K562 (cell line): Measurements from ENCODE around the gene SYT6. TPM values are rescaled to one million over a fixed set of nuclear protein-coding genes. Genes with fewer than 3 reads are reported as not detected.
A peak's percentile ranks its signal among the peaks of the same experiment; 100 is the strongest.

Experiments
- ATAC-seq: fragments of 200-7000 bp; cut with Tn5 transposase; 3 replicates; pipeline ENCODE4 v1.9.1; 2020; ENCODE audit warnings: moderate library complexity
- BruUV-seq: library from RNA; stranded (reverse); fragments of 400-500 nt; replicated peaks from 2 replicates; lab custom pipeline; 2021; lab: Mats Ljungman, UMichigan
- CTCF ChIA-PET: fragments of 300-600 bp; formaldehyde crosslinking; extraction: SDS; loops from one replicate; lab custom pipeline; 2021; ENCODE audit warnings: low intra/inter-chr PET ratio; lab: Yijun Ruan, JAX
- POLR2A ChIA-PET: fragments of 300-600, 350-650 bp; sonication (Branson Sonifier 250); formaldehyde crosslinking; extraction: SDS; loops from one replicate; lab custom pipeline; 2021; ENCODE audit warnings: antibody characterized with exemption, inconsistent platforms; lab: Yijun Ruan, JAX
- DNase-seq, 4 experiments: peaks; one replicate each; pipeline versions ENCODE4 v3.0.0 to v3.0.0-alpha.2; 2011 to 2018; ENCODE audit warnings: low spot score in 3 of 4, mixed read lengths in 3 of 4; ENCODE audit errors: extremely low read depth in 1 of 4
- FAIRE-seq: peaks from 2 replicates; lab custom pipeline; 2011; peaks lifted over from hg19 to GRCh38; lab: Jason Lieb, UNC
- H2AFZ ChIP-seq: 2 replicates; pipeline ENCODE4 v1.6.0; 2011; ENCODE audit warnings: low read depth, low read length, control low read depth, inconsistent platforms
- H3K27ac ChIP-seq: fragments of 200-600 bp; 3 replicates; pipeline ENCODE4 v1.8.0; 2011; ENCODE audit warnings: low read depth, mild to moderate bottlenecking, control low read depth, inconsistent platforms, low read length, moderate library complexity, mixed read lengths; ENCODE audit errors: extremely low read depth
- H3K27me3 ChIP-seq, 2 experiments: fragments of 300-600 bp in 1 of 2; 2 replicates in 1 of 2; 3 replicates in 1 of 2; pipeline versions ENCODE4 v1.6.0 to v1.8.0; 2011; ENCODE audit warnings: inconsistent platforms in 2 of 2, low read length in 2 of 2, mild to moderate bottlenecking in 1 of 2, mixed read lengths in 1 of 2, moderate library complexity in 1 of 2; ENCODE audit not compliant: control insufficient read depth in 2 of 2, insufficient read depth in 2 of 2
- H3K36me3 ChIP-seq: fragments of 300-600 bp; 3 replicates; pipeline ENCODE4 v1.8.0; 2011; ENCODE audit warnings: mild to moderate bottlenecking, low read length, inconsistent platforms; ENCODE audit not compliant: control insufficient read depth, insufficient read depth
- H3K4me1 ChIP-seq, 2 experiments: fragments of 200-600 bp in 1 of 2; replicated peaks in 1 of 2; 2 replicates in 1 of 2; 3 replicates in 1 of 2; pipeline versions ENCODE4 v1.5.1 to v1.8.0; 2011; ENCODE audit warnings: inconsistent platforms in 2 of 2, low read length in 2 of 2, mild to moderate bottlenecking in 1 of 2, mixed read lengths in 1 of 2, moderate library complexity in 1 of 2; ENCODE audit not compliant: control insufficient read depth in 2 of 2, insufficient read depth in 2 of 2
- H3K4me2 ChIP-seq: 2 replicates; pipeline ENCODE4 v1.6.1; 2011; ENCODE audit warnings: low read length, control low read depth, inconsistent platforms, mixed read lengths; ENCODE audit not compliant: insufficient read depth
- H3K4me3 ChIP-seq: fragments of 200-600 bp; sonication (generic), shearing (Covaris generic); 2 replicates; pipeline ENCODE4 v1.5.1; 2016; ENCODE audit warnings: control low read depth, inconsistent platforms
- H3K79me2 ChIP-seq: fragments of 200-600 bp; 3 replicates; pipeline ENCODE4 v1.8.0; 2011; ENCODE audit warnings: low read length, inconsistent platforms; ENCODE audit not compliant: control insufficient read depth, insufficient read depth
- H3K9ac ChIP-seq, 2 experiments: 2 replicates each; pipeline versions ENCODE4 v1.6.0 to v1.6.1; 2011; ENCODE audit warnings: low read depth in 2 of 2, low read length in 2 of 2, control low read depth in 1 of 2, inconsistent platforms in 1 of 2, mild to moderate bottlenecking in 1 of 2, mixed read lengths in 1 of 2; ENCODE audit not compliant: insufficient read depth in 1 of 2
- H3K9me1 ChIP-seq: one replicate; pipeline ENCODE4 v1.6.0; 2011; ENCODE audit warnings: inconsistent platforms, mild to moderate bottlenecking, low read length, moderate library complexity; ENCODE audit not compliant: control insufficient read depth, insufficient read depth
- H3K9me3 ChIP-seq: replicated peaks from 2 replicates; pipeline ENCODE4 v1.5.1; 2011; ENCODE audit warnings: low read depth, low read length, inconsistent platforms; ENCODE audit not compliant: control insufficient read depth, insufficient read depth
- H4K20me1 ChIP-seq: replicated peaks from 2 replicates; pipeline ENCODE4 v1.6.1; 2011; ENCODE audit warnings: low read length, inconsistent platforms, mixed read lengths; ENCODE audit not compliant: control insufficient read depth, insufficient read depth
- ZC3H4 ChIP-seq: sonication (generic); formaldehyde crosslinking; IDR thresholded peaks from 2 replicates; pipeline ENCODE4 v1.9.0; 2021; ENCODE audit warnings: missing genetic modification reagents, borderline replicate concordance
- WGBS: fragments of 100-300 bp; shearing (Covaris generic); methylation state at CpG from one replicate; pipeline ENCODE4 v1.1.6; 2016; ENCODE audit warnings: low coverage, mixed read lengths; ENCODE audit not compliant: insufficient coverage; ENCODE audit errors: missing lambda C conversion rate; 5-methylcytosine and 5-hydroxymethylcytosine counted together
- in situ Hi-C: fragments of 300-500 bp; cut with MboI; formaldehyde crosslinking; loops from 4 replicates; pipeline ENCODE4 v1.15.0; 2018; ENCODE audit warnings: inconsistent platforms, mixed read lengths
- intact Hi-C: fragments of 100-400 bp; cut with micrococcal nuclease; formaldehyde crosslinking; loops from 2 replicates; pipeline ENCODE4 v1.14.2; 2022
- polyA plus RNA-seq, 8 experiments: library from polyadenylated mRNA; depleted of rRNA in 4 of 8; stranded (reverse) in 5 of 8; unstranded in 3 of 8; fragments of >200 nt; fragmentation: Nextera tagmentation in 2 of 8; fragmentation: Illumina TruSeq in 1 of 8; extraction: Ambion mirVana in 2 of 8; extraction: Trizol in 1 of 8; gene quantifications; 2 replicates each; pipeline versions ENCODE4 v1.2.1 to v1.2.3, GENCODE V29; 2011 to 2014; ENCODE audit warnings: inconsistent platforms in 1 of 8, missing spikeins in 1 of 8
- total RNA-seq, 7 experiments: library from RNA; depleted of rRNA in 6 of 7; stranded (reverse); fragments of >200 nt in 6 of 7; fragmentation: Illumina TruSeq in 2 of 7; extraction: Trizol in 2 of 7; gene quantifications; 2 replicates each; pipeline versions ENCODE4 v1.2.1 to v1.2.3, GENCODE V29; 2011 to 2021; ENCODE audit warnings: low replicate concordance in 1 of 7
- TF ChIP-seq, protein P1 (sequence below), 3 experiments: fragments of 200-800 bp in 1 of 3; fragments of 250-450 bp in 1 of 3; fragments of 450-650 bp in 1 of 3; sonication (Bioruptor Pico) in 1 of 3; sonication (Bioruptor generic) in 1 of 3; formaldehyde crosslinking in 1 of 3; IDR thresholded peaks; 2 replicates each; pipeline versions ENCODE4 v1.6.1 to v1.8.0; 2016 to 2022; ENCODE audit warnings: mild to moderate bottlenecking in 2 of 3, missing genetic modification characterization in 2 of 3, missing compliant biosample characterization in 1 of 3, moderate library complexity in 1 of 3

SYT6 gene
- total and polyA plus RNA-seq, 9 of the 15 experiments (the other 6 are each of a cell fraction or from before 2014, with no cell fraction given) = 0.06 TPM; not detected in 8

DNA sequence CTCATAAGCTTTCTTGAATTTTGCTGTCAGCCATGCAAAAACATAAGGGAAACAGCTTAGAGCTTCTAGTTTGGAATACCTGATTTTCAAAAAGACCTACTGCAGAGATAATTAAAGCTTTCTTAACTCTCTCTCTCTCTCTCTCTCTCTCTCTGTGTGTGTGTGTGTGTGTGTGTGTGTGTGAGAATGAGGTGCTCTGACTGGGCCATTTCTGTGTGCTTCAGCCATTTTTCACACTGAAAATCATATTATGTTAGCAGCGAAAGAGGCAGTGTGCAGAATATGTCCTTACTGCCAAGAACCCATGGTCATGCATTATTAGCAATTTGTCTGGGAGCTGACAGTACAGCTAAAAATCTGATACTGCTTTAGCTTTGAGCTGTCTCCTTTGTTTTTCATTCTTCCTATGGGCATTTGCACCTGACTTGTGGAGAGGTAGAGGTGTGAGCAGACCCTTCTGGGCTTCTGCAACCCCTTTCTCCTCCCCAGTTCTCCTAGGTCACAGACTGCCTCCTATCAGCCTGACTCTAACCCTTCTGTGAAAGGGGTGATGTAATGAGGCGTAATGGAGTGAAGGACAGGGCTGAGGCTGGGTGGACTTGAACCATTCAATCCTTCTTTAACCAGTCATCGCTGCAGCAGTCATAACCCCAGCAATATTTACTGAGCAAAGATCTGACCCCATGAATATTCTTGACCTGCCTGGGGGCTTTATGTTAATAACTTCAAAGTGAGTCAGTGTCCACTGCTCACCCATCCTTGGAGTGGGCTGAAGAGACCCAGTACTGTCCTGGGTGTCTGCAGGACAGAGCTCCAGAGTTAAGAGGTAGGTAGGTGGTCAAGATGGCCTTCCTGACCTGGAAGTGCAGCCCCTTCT lies 61.2 kb downstream of the SYT6 start:
- Histone ChIP-seq H3K4me2 (no peak overlapping the region), H3K9me3 (no peaks in the 10 kb centered on the region), H3K4me1 (peaks cover 0 to 3% of the 10 kb centered on the region in 2 experiments; a peak in 1 of 5 replicates), H3K79me2 (no peaks in the 10 kb centered on the region), H3K9me1 (no peaks in the 10 kb centered on the region), H3K9ac (no peak overlapping the region), H2AFZ (no peak overlapping the region), H3K36me3 (no peaks in the 10 kb centered on the region), H4K20me1 (no peaks in the 10 kb centered on the region), H3K4me3 (no peak overlapping the region)
- POLR2A ChIA-PET = interaction anchor here (0.6 to 1.7 kb wide), 3 partner anchors 9 to 182 kb away, joined by 3 to 9 read pairs (median 5); no protein-coding TSS in a partner anchor
- intact Hi-C loops = no loop called here
- no TSS peak for BruUV-seq
- 0% methylated on average over 3 of the region's 3 CpGs for WGBS
- ATAC-seq (peak; percentile 42; the same call in 2 of the 3 replicates), DNase-seq (no peak), FAIRE-seq (no peak)
- CTCF ChIA-PET = no interaction called here
- in situ Hi-C loops = no loop called here
- TF ChIP-seq ZC3H4 (CRISPR knock-in tag) = no peak
- TF ChIP-seq, protein P1, sequence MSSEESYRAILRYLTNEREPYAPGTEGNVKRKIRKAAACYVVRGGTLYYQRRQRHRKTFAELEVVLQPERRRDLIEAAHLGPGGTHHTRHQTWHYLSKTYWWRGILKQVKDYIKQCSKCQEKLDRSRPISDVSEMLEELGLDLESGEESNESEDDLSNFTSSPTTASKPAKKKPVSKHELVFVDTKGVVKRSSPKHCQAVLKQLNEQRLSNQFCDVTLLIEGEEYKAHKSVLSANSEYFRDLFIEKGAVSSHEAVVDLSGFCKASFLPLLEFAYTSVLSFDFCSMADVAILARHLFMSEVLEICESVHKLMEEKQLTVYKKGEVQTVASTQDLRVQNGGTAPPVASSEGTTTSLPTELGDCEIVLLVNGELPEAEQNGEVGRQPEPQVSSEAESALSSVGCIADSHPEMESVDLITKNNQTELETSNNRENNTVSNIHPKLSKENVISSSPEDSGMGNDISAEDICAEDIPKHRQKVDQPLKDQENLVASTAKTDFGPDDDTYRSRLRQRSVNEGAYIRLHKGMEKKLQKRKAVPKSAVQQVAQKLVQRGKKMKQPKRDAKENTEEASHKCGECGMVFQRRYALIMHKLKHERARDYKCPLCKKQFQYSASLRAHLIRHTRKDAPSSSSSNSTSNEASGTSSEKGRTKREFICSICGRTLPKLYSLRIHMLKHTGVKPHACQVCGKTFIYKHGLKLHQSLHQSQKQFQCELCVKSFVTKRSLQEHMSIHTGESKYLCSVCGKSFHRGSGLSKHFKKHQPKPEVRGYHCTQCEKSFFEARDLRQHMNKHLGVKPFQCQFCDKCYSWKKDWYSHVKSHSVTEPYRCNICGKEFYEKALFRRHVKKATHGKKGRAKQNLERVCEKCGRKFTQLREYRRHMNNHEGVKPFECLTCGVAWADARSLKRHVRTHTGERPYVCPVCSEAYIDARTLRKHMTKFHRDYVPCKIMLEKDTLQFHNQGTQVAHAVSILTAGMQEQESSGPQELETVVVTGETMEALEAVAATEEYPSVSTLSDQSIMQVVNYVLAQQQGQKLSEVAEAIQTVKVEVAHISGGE (CRISPR knock-in tag; IDR thresholded peaks at IDR 0.05) = peak in 1 of 3 experiments; percentile 15; a peak in 1 of 6 replicates
- TF ChIP-seq, all 486 proteins: peak for 1
- Histone ChIP-seq H3K27ac (no peak overlapping the region), H3K27me3 (peaks cover 40 to 51% of the 10 kb centered on the region in 2 experiments)
